GM12878 (cell line): Measurements from ENCODE around the gene DIAPH3. TPM values are rescaled to one million over a fixed set of nuclear protein-coding genes. Genes with fewer than 3 reads are reported as not detected.

Experiments
- ATAC-seq: fragments of 200-7000 bp; cut with Tn5 transposase; 3 replicates; pipeline ENCODE4 v1.9.1; 2020; ENCODE audit warnings: mild to moderate bottlenecking, moderate library complexity
- BruUV-seq: library from RNA; stranded (reverse); fragments of 400-500 nt; replicated peaks from 2 replicates; lab custom pipeline; 2021; lab: Mats Ljungman, UMichigan
- CTCF ChIA-PET: fragments of 300-600 bp; sonication (Branson Sonifier 250); formaldehyde crosslinking; extraction: SDS; loops from one replicate; lab custom pipeline; 2021; ENCODE audit warnings: inconsistent platforms; lab: Yijun Ruan, JAX
- POLR2A ChIA-PET: fragments of 350-600 bp; formaldehyde crosslinking; extraction: SDS; loops from one replicate; lab custom pipeline; 2021; ENCODE audit warnings: inconsistent platforms; lab: Charles Lee
- RAD21 ChIA-PET: fragments of 300-600 bp; sonication (Branson Sonifier 250); formaldehyde crosslinking; loops from one replicate; lab custom pipeline; 2023; ENCODE audit warnings: antibody characterized with exemption; ENCODE audit not compliant: unreplicated experiment; lab: Charles Lee
- SMC1A ChIA-PET: fragments of 300-600 bp; sonication (Branson Sonifier 250); formaldehyde crosslinking; loops from one replicate; lab custom pipeline; 2023; ENCODE audit not compliant: unreplicated experiment, uncharacterized antibody; lab: Charles Lee
- DNase-seq: peaks from one replicate; pipeline ENCODE4 v3.0.0-alpha.2; 2011; ENCODE audit warnings: low read depth, low spot score
- FAIRE-seq: peaks from 3 replicates; lab custom pipeline; 2011; peaks lifted over from hg19 to GRCh38; lab: Jason Lieb, UNC
- H2AFZ ChIP-seq: 2 replicates; pipeline ENCODE4 v1.6.0; 2011; ENCODE audit warnings: low read depth, low read length, control low read depth; ENCODE audit not compliant: control insufficient read depth
- H3K27ac ChIP-seq: 2 replicates; pipeline ENCODE4 v1.5.1; 2011; ENCODE audit warnings: control low read depth; ENCODE audit not compliant: control insufficient read depth, insufficient read depth
- H3K27me3 ChIP-seq, 2 experiments: replicated peaks in 1 of 2; 2 replicates each; pipeline versions ENCODE4 v1.6.0 to v1.6.1; 2011; ENCODE audit warnings: low read length in 1 of 2; ENCODE audit not compliant: control insufficient read depth in 2 of 2, insufficient read depth in 2 of 2
- H3K36me3 ChIP-seq, 2 experiments: 2 replicates each; pipeline ENCODE4 v1.5.1; 2011; ENCODE audit warnings: low read length in 1 of 2; ENCODE audit not compliant: control insufficient read depth in 2 of 2, insufficient read depth in 2 of 2
- H3K4me1 ChIP-seq: 2 replicates; pipeline ENCODE4 v1.6.1; 2011; ENCODE audit warnings: mild to moderate bottlenecking, low read length, moderate library complexity, mixed read lengths; ENCODE audit not compliant: control insufficient read depth, insufficient read depth
- H3K4me2 ChIP-seq: 2 replicates; pipeline ENCODE4 v1.6.0; 2011; ENCODE audit warnings: control low read depth; ENCODE audit not compliant: control insufficient read depth, insufficient read depth
- H3K4me3 ChIP-seq: fragments of 200-600 bp; sonication (generic); 2 replicates; pipeline ENCODE4 v1.5.1; 2016
- H3K79me2 ChIP-seq: 2 replicates; pipeline ENCODE4 v1.6.0; 2011; ENCODE audit warnings: low read length; ENCODE audit not compliant: control insufficient read depth, insufficient read depth
- H3K9ac ChIP-seq: 2 replicates; pipeline ENCODE4 v1.8.0; 2011; ENCODE audit warnings: low read length, control low read depth, mixed read lengths; ENCODE audit not compliant: control insufficient read depth, insufficient read depth
- H3K9me3 ChIP-seq: replicated peaks from 3 replicates; pipeline ENCODE4 v1.5.1; 2011; ENCODE audit warnings: mild to moderate bottlenecking, low read length; ENCODE audit not compliant: control insufficient read depth, insufficient read depth
- H4K20me1 ChIP-seq: 2 replicates; pipeline ENCODE4 v1.6.0; 2011; ENCODE audit not compliant: control insufficient read depth, insufficient read depth
- RB1 ChIP-seq: fragments of 450-650 bp; formaldehyde crosslinking; IDR thresholded peaks from 2 replicates; pipeline ENCODE4 v1.6.1; 2017; ENCODE audit warnings: mild to moderate bottlenecking, borderline replicate concordance
- SIN3A ChIP-seq: IDR thresholded peaks from 2 replicates; pipeline ENCODE4 v1.6.1; 2012; ENCODE audit warnings: low read depth, low read length, improper control_type of control experiment
- WGBS: methylation state at CpG from one replicate; pipeline ENCODE4 v1.1.6; 2016; ENCODE audit warnings: low lambda C conversion rate; ENCODE audit not compliant: insufficient replicate concordance, insufficient coverage; ENCODE audit errors: missing lambda C conversion rate; 5-methylcytosine and 5-hydroxymethylcytosine counted together
- in situ Hi-C: fragments of 300-500 bp; cut with MboI; formaldehyde crosslinking; loops from 9 replicates; pipeline ENCODE4 v1.14.3; 2018; ENCODE audit warnings: mixed read lengths
- intact Hi-C: fragments of 100-400 bp; cut with micrococcal nuclease; formaldehyde crosslinking; loops from one replicate; pipeline ENCODE4 v1.14.2; 2022; ENCODE audit not compliant: unreplicated experiment
- polyA plus RNA-seq, 11 experiments: library from polyadenylated mRNA; depleted of rRNA in 4 of 11; unstranded in 6 of 11; stranded (reverse) in 5 of 11; fragments of >200 nt; fragmentation: Nextera tagmentation in 4 of 11; fragmentation: Illumina TruSeq in 1 of 11; extraction: Ambion mirVana in 4 of 11; extraction: Trizol in 1 of 11; gene quantifications; 1 replicate in 1 of 11; 2 replicates in 10 of 11; pipeline versions ENCODE4 v1.2.1 to v1.2.3, GENCODE V29; 2011 to 2016; ENCODE audit warnings: inconsistent platforms in 2 of 11, missing spikeins in 2 of 11, low read depth in 1 of 11
- total RNA-seq, 4 experiments: library from RNA; depleted of rRNA in 3 of 4; stranded (reverse); fragments of >200 nt in 3 of 4; fragmentation: Illumina TruSeq in 1 of 4; extraction: Trizol in 1 of 4; gene quantifications; 2 replicates each; pipeline versions ENCODE4 v1.2.1 to v1.2.3, GENCODE V29; 2013 to 2021
- TF ChIP-seq, protein P1 (sequence below): fragments of 450-650 bp; conservative IDR thresholded peaks from 2 replicates; pipeline ENCODE4 v1.6.1; 2017; ENCODE audit warnings: mild to moderate bottlenecking, moderate library complexity

DIAPH3 gene
- total and polyA plus RNA-seq, 10 of the 15 experiments (the other 5 are each of a cell fraction or from before 2014, with no cell fraction given), result 10.1 to 25.2 (median 15.4) TPM

DNA sequence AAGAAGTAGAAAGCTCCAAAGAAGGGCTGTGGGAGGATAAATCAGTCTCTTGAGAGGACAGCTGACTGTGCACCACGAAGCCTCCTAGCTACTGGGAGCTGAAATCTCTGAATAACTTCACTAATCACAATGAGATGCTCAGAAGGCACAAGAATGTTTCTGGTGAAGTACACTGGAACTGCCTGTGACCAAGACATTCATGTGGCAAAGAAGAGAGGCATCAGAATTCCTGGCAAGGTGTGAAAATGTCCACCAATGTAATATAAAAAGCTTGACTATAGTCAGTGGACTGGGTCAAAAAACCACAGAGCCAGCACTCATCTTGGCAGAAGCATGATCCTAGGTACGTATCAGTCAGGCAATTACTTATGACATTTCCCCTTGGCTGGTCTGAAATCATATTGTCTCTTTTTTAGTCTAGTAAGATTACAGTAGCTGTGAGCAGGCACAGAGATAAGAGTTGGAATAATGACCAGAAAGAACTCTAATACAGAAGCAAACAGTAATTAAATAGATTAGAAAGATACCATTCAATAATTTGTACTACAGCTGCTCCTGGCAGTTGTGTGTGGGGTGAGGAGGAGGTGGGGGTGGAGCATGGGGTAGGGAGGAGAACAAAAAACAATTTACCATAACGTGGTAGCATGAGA is 434.7 kb downstream of the DIAPH3 start:
- ChIA-PET RAD21 (no interaction called here), POLR2A (no interaction called here), CTCF (no interaction called here), SMC1A (interaction anchor here (0.6 kb wide), 1 partner anchor 33 kb away, joined by 3 read pairs; no protein-coding TSS in a partner anchor)
- no peaks in the 10 kb centered on the region for H3K9me3 ChIP-seq
- H3K9ac ChIP-seq, result no peak overlapping the region
- intact Hi-C loops, result no loop called here
- H3K4me1 ChIP-seq, result peaks cover 5% of the 10 kb centered on the region; the same call in 1 of the 2 replicates
- H3K4me3 ChIP-seq, result no peak overlapping the region
- no TSS peak for BruUV-seq
- no peaks in the 10 kb centered on the region for H3K79me2 ChIP-seq
- no peak for DNase-seq
- no peak overlapping the region for H3K4me2 ChIP-seq
- in situ Hi-C loops, result no loop called here
- no peak overlapping the region for H2AFZ ChIP-seq
- ATAC-seq, result no peak
- 86% methylated on average over 3 of the region's 3 CpGs for WGBS
- TF ChIP-seq, protein P1, sequence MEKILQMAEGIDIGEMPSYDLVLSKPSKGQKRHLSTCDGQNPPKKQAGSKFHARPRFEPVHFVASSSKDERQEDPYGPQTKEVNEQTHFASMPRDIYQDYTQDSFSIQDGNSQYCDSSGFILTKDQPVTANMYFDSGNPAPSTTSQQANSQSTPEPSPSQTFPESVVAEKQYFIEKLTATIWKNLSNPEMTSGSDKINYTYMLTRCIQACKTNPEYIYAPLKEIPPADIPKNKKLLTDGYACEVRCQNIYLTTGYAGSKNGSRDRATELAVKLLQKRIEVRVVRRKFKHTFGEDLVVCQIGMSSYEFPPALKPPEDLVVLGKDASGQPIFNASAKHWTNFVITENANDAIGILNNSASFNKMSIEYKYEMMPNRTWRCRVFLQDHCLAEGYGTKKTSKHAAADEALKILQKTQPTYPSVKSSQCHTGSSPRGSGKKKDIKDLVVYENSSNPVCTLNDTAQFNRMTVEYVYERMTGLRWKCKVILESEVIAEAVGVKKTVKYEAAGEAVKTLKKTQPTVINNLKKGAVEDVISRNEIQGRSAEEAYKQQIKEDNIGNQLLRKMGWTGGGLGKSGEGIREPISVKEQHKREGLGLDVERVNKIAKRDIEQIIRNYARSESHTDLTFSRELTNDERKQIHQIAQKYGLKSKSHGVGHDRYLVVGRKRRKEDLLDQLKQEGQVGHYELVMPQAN, result no peak
- TF ChIP-seq SIN3A, result no peak
- no peak for TF ChIP-seq RB1
- H3K36me3 ChIP-seq, result no peaks in the 10 kb centered on the region
- H4K20me1 ChIP-seq, result no peaks in the 10 kb centered on the region
- FAIRE-seq, result peak; percentile 73
- no peak overlapping the region for H3K27ac ChIP-seq
- no peaks in the 10 kb centered on the region for H3K27me3 ChIP-seq
